GM21825 (cell line): ENCODE data around the gene SLC5A11.
"Not testable (repeated sequence)": the region's sequence is repeated elsewhere in the genome, so short reads cannot be mapped to it uniquely, and the experiment has no call there.

Experiments
- ATAC-seq: cut with Tn5 transposase; IDR thresholded peaks from one replicate; pipeline ENCODE4 v1.9.1; 2021; ENCODE audit warnings: mild to moderate bottlenecking, moderate library complexity; ENCODE audit not compliant: unreplicated experiment

SLC5A11 gene

DNA sequence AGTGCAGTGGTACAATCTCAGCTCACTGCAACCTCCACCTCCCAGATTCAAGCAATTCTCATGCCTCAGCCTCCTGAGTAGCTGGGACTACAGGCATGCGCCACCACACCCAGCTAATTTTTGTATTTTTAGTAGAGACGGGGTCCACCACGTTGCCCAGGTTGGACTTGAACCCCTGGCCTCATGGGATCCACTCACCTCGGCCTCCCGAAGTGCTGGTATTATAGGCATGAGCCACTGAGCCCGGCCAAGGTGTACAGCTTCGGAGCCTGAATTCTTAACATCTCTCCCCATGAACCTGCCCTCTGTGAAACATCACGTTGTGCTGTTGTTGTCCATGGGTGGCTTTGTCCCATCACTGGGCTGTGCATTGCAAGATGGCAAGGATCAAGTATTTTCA lies 11.1 kb downstream of the SLC5A11 start:
- ATAC-seq = not testable (repeated sequence)

DNA sequence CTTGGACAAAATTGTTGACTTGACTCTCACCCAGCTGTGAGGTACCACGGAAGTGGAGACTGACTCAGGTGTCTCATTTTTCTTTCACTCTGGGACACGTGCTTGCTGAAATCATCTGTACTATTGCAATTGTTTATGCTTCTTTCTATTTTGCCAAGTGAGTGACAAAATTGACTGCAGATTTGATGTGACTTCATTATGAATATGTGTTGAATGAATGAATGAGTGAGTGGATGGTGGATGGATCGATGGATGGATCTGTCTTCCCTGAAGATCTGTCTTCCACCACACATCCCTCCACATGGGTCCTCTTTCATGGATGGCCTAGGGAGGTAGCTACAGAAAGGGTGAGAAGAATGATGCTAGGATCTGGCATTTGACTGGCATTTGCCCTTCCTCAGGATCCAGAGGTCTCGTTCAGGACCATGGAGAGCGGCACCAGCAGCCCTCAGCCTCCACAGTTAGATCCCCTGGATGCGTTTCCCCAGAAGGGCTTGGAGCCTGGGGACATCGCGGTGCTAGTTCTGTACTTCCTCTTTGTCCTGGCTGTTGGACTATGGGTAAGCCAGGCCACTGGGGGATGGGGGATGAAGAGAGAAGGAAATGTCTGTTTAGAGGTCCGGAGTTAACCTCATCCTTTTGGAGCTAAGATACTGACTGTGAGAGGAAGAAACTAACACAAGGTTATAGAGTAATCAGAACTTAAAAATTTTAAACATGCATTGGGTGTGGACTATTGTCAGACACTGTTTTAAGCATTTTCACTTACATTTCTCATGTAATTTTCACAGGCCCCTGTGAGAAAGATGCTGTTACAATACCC lies 12.7 kb downstream of the SLC5A11 start:
- ATAC-seq = no peak

- ATAC-seq = no peak
Measured at GRCh38 chr16:24861461-24861860, 15.7 kb downstream of the SLC5A11 start.

DNA sequence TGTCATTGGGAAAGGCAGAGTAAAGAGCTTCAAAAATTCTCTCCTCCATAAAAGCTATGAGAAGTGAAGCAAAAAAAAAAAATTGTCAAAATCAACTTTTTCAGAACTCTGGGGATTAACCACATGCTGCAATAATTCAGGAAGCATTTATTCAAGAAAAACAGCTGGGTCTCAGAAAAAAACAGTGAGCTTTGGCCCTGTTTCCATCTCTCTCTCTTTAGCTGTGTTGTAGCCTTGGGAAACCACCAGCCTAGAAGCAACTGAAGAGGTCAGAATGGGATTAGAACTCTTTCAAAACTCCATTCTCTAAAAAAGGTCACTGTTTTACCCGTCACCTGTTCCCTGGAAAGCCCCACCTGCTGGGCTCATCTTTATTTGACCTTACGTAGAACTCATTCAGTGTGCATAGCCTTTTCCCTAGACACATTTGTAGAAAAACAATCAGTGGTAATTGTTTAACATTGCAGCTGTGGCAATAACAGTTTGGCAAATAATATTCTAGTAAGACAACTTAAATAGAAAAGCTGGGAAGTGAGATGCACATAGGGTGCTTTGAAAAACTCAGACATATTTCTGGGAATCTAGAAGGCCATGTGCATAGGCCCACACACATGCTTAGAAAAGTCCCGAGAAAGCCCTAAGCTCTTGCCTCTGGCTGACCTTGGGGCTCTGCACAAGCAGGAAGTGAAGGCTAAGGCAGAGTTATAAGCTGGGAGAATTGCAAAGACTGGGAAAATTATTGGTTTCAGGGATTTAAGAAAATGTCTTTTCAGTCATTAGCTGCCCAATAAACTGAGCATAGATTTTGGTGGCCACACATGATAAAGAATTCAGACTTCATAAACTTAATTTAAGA lies 18.0 kb downstream of the SLC5A11 start:
- ATAC-seq = no peak

DNA sequence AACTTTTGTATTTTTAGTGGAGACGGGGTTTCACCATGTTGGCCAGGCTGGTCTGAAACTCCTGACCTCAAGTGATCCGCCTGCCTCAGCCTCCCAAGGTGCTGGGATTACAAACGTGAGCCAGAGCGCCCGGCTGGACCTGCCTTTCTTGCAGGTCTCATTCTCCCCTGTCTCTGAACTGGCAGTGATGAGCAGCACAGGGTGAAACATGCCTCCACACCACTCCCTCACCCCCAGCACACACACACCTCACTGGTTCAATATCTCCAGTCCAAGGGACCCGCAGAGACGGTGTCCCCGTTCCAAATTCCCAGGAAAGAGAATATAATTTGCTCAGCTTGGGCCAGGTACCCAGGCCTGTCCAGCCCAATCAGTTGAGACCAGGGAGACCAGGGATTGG lies 23.3 kb downstream of the SLC5A11 start:
- ATAC-seq = no peak

GRCh38 chr16:24871891-24872290 lies 26.1 kb downstream of the SLC5A11 start:
- no peak for ATAC-seq

DNA sequence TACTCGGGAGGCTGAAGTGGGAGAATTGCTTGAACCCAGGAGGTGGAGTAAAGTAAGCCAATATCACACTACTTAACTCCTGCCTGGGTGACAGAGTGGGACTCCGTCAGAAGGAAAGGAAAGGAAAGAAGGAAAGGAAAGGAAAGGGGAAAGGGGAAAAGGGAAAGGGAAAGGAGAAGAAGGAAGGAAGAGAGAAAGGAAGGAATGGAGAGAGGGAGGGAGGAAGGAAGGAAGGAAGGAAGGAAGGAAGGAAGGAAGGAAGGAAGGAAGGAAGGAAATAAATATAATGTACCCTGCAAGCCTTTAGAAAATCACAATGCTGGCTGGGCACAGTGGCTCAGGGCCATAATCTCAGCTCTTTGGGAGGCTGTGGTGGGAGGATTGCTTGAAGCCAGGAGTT lies 27.3 kb downstream of the SLC5A11 start:
- ATAC-seq = no peak

DNA sequence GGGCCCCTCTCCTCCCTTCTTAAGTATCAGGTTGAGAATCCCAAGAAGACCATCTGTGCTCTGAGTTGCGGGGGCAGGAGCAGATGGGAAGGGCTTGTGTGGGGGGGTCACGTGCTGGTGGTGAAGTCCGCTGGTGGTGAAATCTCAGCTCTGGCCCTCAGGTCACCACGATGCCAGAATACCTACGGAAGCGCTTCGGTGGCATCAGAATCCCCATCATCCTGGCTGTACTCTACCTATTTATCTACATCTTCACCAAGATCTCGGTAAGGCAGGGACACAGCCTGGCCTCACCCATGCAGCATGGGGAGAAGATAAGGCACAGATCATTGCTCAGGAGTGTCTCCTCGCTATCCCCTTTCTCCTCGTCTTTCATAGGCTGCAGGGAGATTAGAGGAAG lies 29.7 kb downstream of the SLC5A11 start:
- ATAC-seq = no peak

DNA sequence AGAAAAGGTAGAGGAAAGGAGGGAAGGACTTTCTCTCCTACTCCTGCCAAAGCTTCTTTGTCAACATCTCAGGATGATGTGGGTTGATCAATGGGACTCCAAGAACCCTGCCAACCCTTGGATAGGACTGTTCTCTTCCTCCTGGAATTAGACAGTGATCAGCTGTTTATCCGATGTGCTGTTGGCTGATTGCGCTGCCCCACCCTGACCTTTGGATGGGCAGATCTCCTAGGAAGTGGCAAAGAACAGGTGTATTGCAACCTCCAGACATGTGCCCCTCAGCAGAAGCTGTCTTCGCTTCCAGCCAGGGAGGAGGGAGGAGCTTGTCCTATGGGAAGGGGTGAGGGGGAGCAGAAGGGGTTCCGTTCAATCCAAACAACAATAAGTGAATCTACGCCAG lies 30.5 kb downstream of the SLC5A11 start:
- no peak for ATAC-seq

DNA sequence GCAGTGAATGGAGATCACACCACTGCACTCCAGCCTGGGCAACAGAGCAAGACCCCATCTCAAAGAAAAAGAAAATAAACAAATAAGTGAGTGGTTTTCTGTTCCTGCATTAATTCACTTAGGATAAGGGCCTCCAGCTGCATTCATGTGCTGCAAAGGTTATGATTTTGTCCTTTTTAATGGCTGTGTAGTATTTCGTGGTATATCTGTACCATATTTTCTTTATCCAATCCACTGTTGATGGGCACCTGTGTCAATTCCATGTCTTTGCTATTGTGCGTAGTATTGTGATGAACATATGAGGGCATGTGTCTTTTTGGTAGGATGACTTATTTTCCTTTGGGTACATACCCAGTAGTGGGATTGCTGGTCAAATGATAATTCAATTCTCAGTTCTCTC lies 33.9 kb downstream of the SLC5A11 start:
- ATAC-seq = no peak

GRCh38 chr16:24883714-24884151 lies 38.0 kb downstream of the SLC5A11 start:
- no peak for ATAC-seq

DNA sequence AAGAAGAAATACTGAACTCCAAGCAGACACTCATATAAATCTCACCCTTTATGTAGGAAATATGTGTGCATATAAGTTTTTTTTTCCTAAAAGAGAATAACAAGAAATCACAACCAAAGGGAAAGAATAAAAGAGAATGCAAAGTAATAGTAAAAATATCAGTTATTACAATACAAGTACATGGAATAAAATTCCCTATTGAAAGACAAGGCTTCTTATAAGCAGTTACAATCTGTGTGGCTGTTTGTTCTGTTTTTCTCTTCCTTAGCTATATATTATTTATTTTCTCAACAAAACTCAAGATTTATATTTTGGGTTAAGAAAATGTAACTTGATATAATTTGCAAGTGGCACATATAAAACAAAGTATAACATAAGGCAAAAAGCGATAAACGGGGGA lies 41.7 kb downstream of the SLC5A11 start:
- ATAC-seq = no peak

GRCh38 chr16:24890746-24891145 lies 45.0 kb downstream of the SLC5A11 start:
- no peak for ATAC-seq

GRCh38 chr16:24896439-24896838 lies 50.7 kb downstream of the SLC5A11 start:
- ATAC-seq = no peak

- ATAC-seq = not testable (repeated sequence)
Measured at GRCh38 chr16:24897522-24897921, 51.8 kb downstream of the SLC5A11 start.

DNA sequence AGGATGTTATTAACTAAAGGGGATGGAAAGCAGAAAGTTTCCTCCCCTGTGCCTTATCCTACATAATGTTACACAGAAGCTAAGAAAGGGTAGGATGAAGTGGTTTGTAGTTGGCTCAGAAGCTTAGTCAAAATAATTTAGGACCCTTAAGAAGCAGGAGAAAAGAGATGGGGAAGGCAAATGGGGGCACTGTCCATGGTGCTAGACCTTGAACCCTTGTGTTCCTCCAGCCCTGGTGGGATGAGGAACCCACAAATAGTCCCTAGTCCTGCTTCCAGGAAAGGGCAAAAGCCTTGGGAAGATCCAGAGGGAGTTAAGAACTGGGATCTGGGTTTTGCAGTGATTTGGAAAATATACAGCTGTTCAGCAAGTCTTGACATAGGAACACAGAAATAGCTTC lies 54.5 kb downstream of the SLC5A11 start:
- no peak for ATAC-seq

GRCh38 chr16:24906199-24906808 lies 60.5 kb downstream of the SLC5A11 start:
- no peak for ATAC-seq

GRCh38 chr16:24906901-24907300 lies 61.1 kb downstream of the SLC5A11 start:
- no peak for ATAC-seq

- ATAC-seq = no peak
Measured at GRCh38 chr16:24908716-24909115, 63.0 kb downstream of the SLC5A11 start.

DNA sequence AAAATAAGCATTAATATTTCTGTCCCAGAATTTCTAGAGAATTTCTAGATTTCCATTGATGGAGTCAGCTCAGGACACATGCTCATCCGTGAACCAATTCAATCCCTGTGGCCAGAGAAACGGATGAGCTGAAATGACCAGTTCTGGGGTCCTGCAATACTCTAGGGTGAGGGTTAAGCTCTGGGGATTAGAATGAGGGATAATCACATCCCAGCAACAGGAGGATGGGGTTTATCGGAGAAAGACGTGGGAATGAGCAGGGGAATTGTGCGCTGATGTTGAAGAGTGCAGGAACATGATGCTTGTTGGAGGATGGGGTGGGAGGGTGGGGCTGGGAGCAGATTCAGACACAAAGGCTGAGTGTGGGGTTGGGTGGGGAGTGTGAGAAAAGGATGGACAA lies 64.1 kb downstream of the SLC5A11 start:
- no peak for ATAC-seq

GRCh38 chr16:24915019-24915418 lies 69.3 kb downstream of the SLC5A11 start:
- no peak for ATAC-seq

- ATAC-seq = no peak
Measured at GRCh38 chr16:24915576-24915975, 69.8 kb downstream of the SLC5A11 start.
